Activated CD8-positive, alpha-beta memory T cell treated with anti-CD3 and anti-CD28 coated beads, Interleukin-2, amount 10 ng/mL, durations not matched to agents 7 days and 5 days (primary cell): ENCODE data around the gene CLSTN2. TPM values are rescaled to one million over a fixed set of nuclear protein-coding genes. Genes with fewer than 3 reads are reported as not detected.

Experiments
- ATAC-seq: fragments of 150-1000 bp; cut with Tn5 transposase; one replicate; pipeline ENCODE4 v1.10.0; 2021; ENCODE audit warnings: moderate library complexity
- CTCF ChIA-PET: fragments of 350-600 bp; sonication (Branson Sonifier 250); formaldehyde crosslinking; loops from one replicate; lab custom pipeline; 2021; ENCODE audit warnings: antibody characterized with exemption; lab: Charles Lee
- DNase-seq: peaks from one replicate; pipeline ENCODE4 v3.0.0-alpha.2; 2020
- H3K27ac Mint-ChIP-seq: one replicate; pipeline ENCODE4 v1.8.0; 2021; ENCODE audit warnings: mild to moderate bottlenecking, mixed read lengths
- H3K27me3 Mint-ChIP-seq: one replicate; pipeline ENCODE4 v1.8.0; 2021; ENCODE audit warnings: mixed read lengths
- H3K36me3 Mint-ChIP-seq: one replicate; pipeline ENCODE4 v1.8.0; 2021; ENCODE audit warnings: mild to moderate bottlenecking, mixed read lengths
- H3K4me1 Mint-ChIP-seq: one replicate; pipeline ENCODE4 v1.8.0; 2021; ENCODE audit warnings: mixed read lengths
- H3K4me3 Mint-ChIP-seq: one replicate; pipeline ENCODE4 v1.8.0; 2021; ENCODE audit warnings: mild to moderate bottlenecking, moderate library complexity, mixed read lengths
- H3K9me3 Mint-ChIP-seq: one replicate; pipeline ENCODE4 v1.8.0; 2022; ENCODE audit warnings: low read depth, mixed read lengths
- total RNA-seq, 2 experiments: library from RNA; stranded (reverse); gene quantifications; one replicate each; pipeline ENCODE4 v1.2.3, GENCODE V29; 2021

The CLSTN2 gene
- total RNA-seq, 2 experiments from 2014 or later: 0.07 TPM; not detected in 1

- CTCF ChIA-PET: no interaction called here
- no peaks in the 10 kb centered on the region for H3K9me3 Mint-ChIP-seq
- ATAC-seq (no peak), DNase-seq (no peak)
- H3K27me3 Mint-ChIP-seq: no peaks in the 10 kb centered on the region
- no peaks in the 10 kb centered on the region for H3K36me3 Mint-ChIP-seq
- no peak overlapping the region for H3K4me3 Mint-ChIP-seq
- H3K4me1 Mint-ChIP-seq: no peaks in the 10 kb centered on the region
- H3K27ac Mint-ChIP-seq: no peak overlapping the region
Measured at GRCh38 chr3:140022066-140022770, 87.2 kb downstream of the CLSTN2 start.

- Mint-ChIP-seq H3K4me1 (no peaks in the 10 kb centered on the region), H3K9me3 (no peaks in the 10 kb centered on the region), H3K27me3 (no peaks in the 10 kb centered on the region), H3K4me3 (no peak overlapping the region), H3K36me3 (no peaks in the 10 kb centered on the region), H3K27ac (no peak overlapping the region)
- DNase-seq (no peak), ATAC-seq (no peak)
- CTCF ChIA-PET: no interaction called here
Measured at GRCh38 chr3:140023616-140024530, 88.9 kb downstream of the CLSTN2 start.

- Mint-ChIP-seq H3K27ac (no peak overlapping the region), H3K36me3 (no peaks in the 10 kb centered on the region), H3K9me3 (no peaks in the 10 kb centered on the region), H3K4me1 (no peaks in the 10 kb centered on the region), H3K4me3 (no peak overlapping the region), H3K27me3 (no peaks in the 10 kb centered on the region)
- ATAC-seq: no peak
- DNase-seq: no peak
- CTCF ChIA-PET: no interaction called here
Measured at GRCh38 chr3:140031170-140031569, 96.2 kb downstream of the CLSTN2 start.

GRCh38 chr3:140034058-140034457 lies 99.1 kb downstream of the CLSTN2 start:
- CTCF ChIA-PET: no interaction called here
- no peak overlapping the region for H3K4me3 Mint-ChIP-seq
- H3K27me3 Mint-ChIP-seq: no peaks in the 10 kb centered on the region
- H3K27ac Mint-ChIP-seq: no peak overlapping the region
- H3K4me1 Mint-ChIP-seq: no peaks in the 10 kb centered on the region
- H3K36me3 Mint-ChIP-seq: no peaks in the 10 kb centered on the region
- no peak for ATAC-seq
- DNase-seq: no peak
- H3K9me3 Mint-ChIP-seq: no peaks in the 10 kb centered on the region

GRCh38 chr3:140035871-140036270 lies 100.9 kb downstream of the CLSTN2 start:
- ATAC-seq (no peak), DNase-seq (no peak)
- no peak overlapping the region for H3K4me3 Mint-ChIP-seq
- CTCF ChIA-PET: no interaction called here
- no peaks in the 10 kb centered on the region for H3K4me1 Mint-ChIP-seq
- H3K27me3 Mint-ChIP-seq: no peaks in the 10 kb centered on the region
- no peak overlapping the region for H3K27ac Mint-ChIP-seq
- H3K36me3 Mint-ChIP-seq: no peaks in the 10 kb centered on the region
- no peaks in the 10 kb centered on the region for H3K9me3 Mint-ChIP-seq

GRCh38 chr3:140050396-140050795 lies 115.4 kb downstream of the CLSTN2 start:
- CTCF ChIA-PET: no interaction called here
- Mint-ChIP-seq H3K4me3 (no peak overlapping the region), H3K4me1 (no peaks in the 10 kb centered on the region), H3K9me3 (no peaks in the 10 kb centered on the region), H3K27me3 (no peaks in the 10 kb centered on the region), H3K36me3 (no peaks in the 10 kb centered on the region), H3K27ac (no peak overlapping the region)
- DNase-seq: no peak
- no peak for ATAC-seq

- H3K27ac Mint-ChIP-seq: no peak overlapping the region
Measured at GRCh38 chr3:140051019-140051957, 116.3 kb downstream of the CLSTN2 start.

GRCh38 chr3:140052771-140053702 lies 118.1 kb downstream of the CLSTN2 start:
- Mint-ChIP-seq H3K36me3 (no peaks in the 10 kb centered on the region), H3K4me1 (no peaks in the 10 kb centered on the region), H3K9me3 (no peaks in the 10 kb centered on the region), H3K27me3 (no peaks in the 10 kb centered on the region), H3K4me3 (no peak overlapping the region), H3K27ac (no peak overlapping the region)
- DNase-seq (no peak), ATAC-seq (no peak)
- CTCF ChIA-PET: no interaction called here

More at GRCh38 chr3:140051019-140051957, 116.3 kb downstream of the CLSTN2 start:
- no peak for ATAC-seq
- Mint-ChIP-seq H3K4me3 (no peak overlapping the region), H3K27me3 (no peaks in the 10 kb centered on the region), H3K4me1 (no peaks in the 10 kb centered on the region), H3K9me3 (no peaks in the 10 kb centered on the region), H3K36me3 (no peaks in the 10 kb centered on the region)
- no peak for DNase-seq
- CTCF ChIA-PET: no interaction called here

- H3K36me3 Mint-ChIP-seq: no peaks in the 10 kb centered on the region
- CTCF ChIA-PET: no interaction called here
- no peak for ATAC-seq
Measured at GRCh38 chr3:140053794-140054193, 118.8 kb downstream of the CLSTN2 start.

GRCh38 chr3:140055092-140055791 lies 120.3 kb downstream of the CLSTN2 start:
- Mint-ChIP-seq H3K4me3 (no peak overlapping the region), H3K9me3 (no peaks in the 10 kb centered on the region), H3K27ac (no peak overlapping the region), H3K4me1 (no peaks in the 10 kb centered on the region), H3K36me3 (no peaks in the 10 kb centered on the region), H3K27me3 (no peaks in the 10 kb centered on the region)
- ATAC-seq (no peak), DNase-seq (no peak)
- CTCF ChIA-PET: no interaction called here

More at GRCh38 chr3:140053794-140054193, 118.8 kb downstream of the CLSTN2 start:
- no peak for DNase-seq
- H3K27me3 Mint-ChIP-seq: no peaks in the 10 kb centered on the region
- H3K27ac Mint-ChIP-seq: no peak overlapping the region
- H3K4me3 Mint-ChIP-seq: no peak overlapping the region
- no peaks in the 10 kb centered on the region for H3K9me3 Mint-ChIP-seq
- no peaks in the 10 kb centered on the region for H3K4me1 Mint-ChIP-seq

- CTCF ChIA-PET: no interaction called here
- Mint-ChIP-seq H3K27ac (no peak overlapping the region), H3K36me3 (no peaks in the 10 kb centered on the region), H3K4me1 (no peaks in the 10 kb centered on the region), H3K9me3 (no peaks in the 10 kb centered on the region), H3K27me3 (no peaks in the 10 kb centered on the region), H3K4me3 (no peak overlapping the region)
- ATAC-seq: no peak
- no peak for DNase-seq
Measured at GRCh38 chr3:140056047-140056446, 121.1 kb downstream of the CLSTN2 start.

- DNase-seq (no peak), ATAC-seq (no peak)
- Mint-ChIP-seq H3K4me1 (no peaks in the 10 kb centered on the region), H3K36me3 (no peaks in the 10 kb centered on the region), H3K4me3 (no peak overlapping the region), H3K9me3 (no peaks in the 10 kb centered on the region), H3K27me3 (no peaks in the 10 kb centered on the region), H3K27ac (no peak overlapping the region)
- CTCF ChIA-PET: no interaction called here
Measured at GRCh38 chr3:140061211-140061610, 126.2 kb downstream of the CLSTN2 start.
